Activated CD8-positive, alpha-beta T cell treated with anti-CD3 and anti-CD28 coated beads for 36 hours (primary cell): Measurements from ENCODE around the gene POLL. TPM values are rescaled to one million over a fixed set of nuclear protein-coding genes. Genes with fewer than 3 reads are reported as not detected.

Experiments
- ATAC-seq: fragments of 200-7000 bp; cut with Tn5 transposase; one replicate; pipeline ENCODE4 v1.10.0; 2021; ENCODE audit warnings: mild to moderate bottlenecking, moderate library complexity
- CTCF ChIA-PET: fragments of 350-600 bp; sonication (Branson Sonifier 250); formaldehyde crosslinking; loops from one replicate; lab custom pipeline; 2021; ENCODE audit warnings: antibody characterized with exemption; lab: Charles Lee
- POLR2A ChIA-PET: fragments of 350-600 bp; sonication (Branson Sonifier 250); formaldehyde crosslinking; loops from one replicate; lab custom pipeline; 2021; ENCODE audit warnings: antibody characterized with exemption; lab: Charles Lee
- DNase-seq: peaks from one replicate; pipeline ENCODE4 v3.0.0-alpha.2; 2020
- H3K27ac Mint-ChIP-seq: one replicate; pipeline ENCODE4 v1.8.0; 2021; ENCODE audit warnings: mild to moderate bottlenecking, mixed read lengths
- H3K27me3 Mint-ChIP-seq: one replicate; pipeline ENCODE4 v1.8.0; 2021; ENCODE audit warnings: mixed read lengths
- H3K36me3 Mint-ChIP-seq: one replicate; pipeline ENCODE4 v1.8.0; 2021; ENCODE audit warnings: low read depth, mixed read lengths
- H3K4me1 Mint-ChIP-seq: one replicate; pipeline ENCODE4 v1.8.0; 2021; ENCODE audit warnings: low read depth, mixed read lengths
- H3K4me3 Mint-ChIP-seq: one replicate; pipeline ENCODE4 v1.8.0; 2021; ENCODE audit warnings: mild to moderate bottlenecking, moderate library complexity, mixed read lengths
- H3K9me3 Mint-ChIP-seq: one replicate; pipeline ENCODE4 v1.8.0; 2021; ENCODE audit warnings: mixed read lengths
- CTCF ChIP-seq: fragments of 200-600 bp; IDR thresholded peaks from one replicate; pipeline ENCODE4 v1.8.0; 2022; ENCODE audit warnings: antibody characterized with exemption, mild to moderate bottlenecking
- intact Hi-C: fragments of 100-400 bp; cut with micrococcal nuclease; formaldehyde crosslinking; loops from one replicate; pipeline ENCODE4 v1.10.0; 2022
- total RNA-seq, 2 experiments: library from RNA; stranded (reverse); gene quantifications; one replicate each; pipeline ENCODE4 v1.2.3, GENCODE V29; 2021

The POLL gene
- total RNA-seq, 2 experiments from 2014 or later = 32.2 to 33.8 TPM

- intact Hi-C loops = no loop called here
- peaks cover 11% of the 10 kb centered on the region for H3K4me1 Mint-ChIP-seq
- ChIA-PET CTCF (interaction anchor here (1.2 to 3.9 kb wide), 3 partner anchors 10 to 345 kb away, joined by 3 to 13 read pairs (median 3); no protein-coding TSS in a partner anchor), POLR2A (no interaction called here)
- no peak for ATAC-seq
- no peak overlapping the region for H3K4me3 Mint-ChIP-seq
- H3K27ac Mint-ChIP-seq = no peak overlapping the region
- no peaks in the 10 kb centered on the region for H3K36me3 Mint-ChIP-seq
- TF ChIP-seq CTCF = no peak
- H3K9me3 Mint-ChIP-seq = no peaks in the 10 kb centered on the region
- peaks cover 27% of the 10 kb centered on the region for H3K27me3 Mint-ChIP-seq
- DNase-seq = no peak
Observed at GRCh38 chr10:101561068-101561915, 26.8 kb downstream of the POLL start.

- no peak overlapping the region for H3K4me3 Mint-ChIP-seq
- ChIA-PET CTCF (interaction anchor here (1.2 to 3.9 kb wide), 3 partner anchors 11 to 287 kb away, joined by 3 to 13 read pairs (median 3); no protein-coding TSS in a partner anchor), POLR2A (interaction anchor here (1.3 kb wide), 1 partner anchor 53 kb away, joined by 3 read pairs; no protein-coding TSS in a partner anchor)
- intact Hi-C loops = no loop called here
- no peaks in the 10 kb centered on the region for H3K9me3 Mint-ChIP-seq
- H3K27ac Mint-ChIP-seq = no peak overlapping the region
- ATAC-seq (no peak), DNase-seq (no peak)
- no peaks in the 10 kb centered on the region for H3K36me3 Mint-ChIP-seq
- H3K4me1 Mint-ChIP-seq = peaks cover 9% of the 10 kb centered on the region
- H3K27me3 Mint-ChIP-seq = peaks cover 20% of the 10 kb centered on the region
- no peak for TF ChIP-seq CTCF
Observed at GRCh38 chr10:101560298-101561067, 27.6 kb downstream of the POLL start.

- Mint-ChIP-seq H3K27me3 (peaks cover 14% of the 10 kb centered on the region), H3K4me1 (peaks cover 9% of the 10 kb centered on the region), H3K9me3 (no peaks in the 10 kb centered on the region), H3K4me3 (no peak overlapping the region), H3K36me3 (no peaks in the 10 kb centered on the region), H3K27ac (no peak overlapping the region)
- no peak for TF ChIP-seq CTCF
- no peak for DNase-seq
- CTCF ChIA-PET = interaction anchor here (1.2 to 3.9 kb wide), 4 partner anchors 10 to 286 kb away, joined by 3 to 13 read pairs (median 4); no protein-coding TSS in a partner anchor
- intact Hi-C loops = no loop called here
- POLR2A ChIA-PET = interaction anchor here (1.3 kb wide), 1 partner anchor 52 kb away, joined by 3 read pairs; no protein-coding TSS in a partner anchor
- no peak for ATAC-seq
Observed at GRCh38 chr10:101559596-101560297, 28.3 kb downstream of the POLL start.

GRCh38 chr10:101558671-101559595 is 29.1 kb downstream of the POLL start:
- Mint-ChIP-seq H3K27ac (no peak overlapping the region), H3K4me1 (peaks cover 9% of the 10 kb centered on the region), H3K27me3 (peaks cover 9% of the 10 kb centered on the region), H3K9me3 (no peaks in the 10 kb centered on the region), H3K36me3 (no peaks in the 10 kb centered on the region), H3K4me3 (no peak overlapping the region)
- TF ChIP-seq CTCF = no peak
- ChIA-PET CTCF (interaction anchor here (1.5 to 3.9 kb wide), 3 partner anchors 11 to 285 kb away, joined by 3 to 13 read pairs (median 5); no protein-coding TSS in a partner anchor), POLR2A (interaction anchor here (1.2 to 1.3 kb wide), 2 partner anchors 35 to 51 kb away, joined by 3 read pairs; no protein-coding TSS in a partner anchor)
- ATAC-seq (peak; percentile 12), DNase-seq (no peak)
- intact Hi-C loops = no loop called here
